GM12892 (cell line): ENCODE measurements around the gene PKDCC.

Experiments used
- POLR2A ChIP-seq: IDR thresholded peaks from 2 replicates; pipeline ENCODE4 v1.6.1; 2011; ENCODE audit warnings: low read depth, low read length, control low read depth
- POLR2AphosphoS5 ChIP-seq: IDR thresholded peaks from 2 replicates; pipeline ENCODE4 v1.6.1; 2011; ENCODE audit warnings: low read depth, low read length, control low read depth
- TAF1 ChIP-seq: IDR thresholded peaks from 2 replicates; pipeline ENCODE4 v1.6.1; 2011; ENCODE audit warnings: low read depth, mild to moderate bottlenecking, control low read depth, low read length, borderline replicate concordance

GRCh38 chr2:42043789-42044394 is 3.9 kb upstream of the PKDCC start:
- TF ChIP-seq POLR2AphosphoS5 (no peak), TAF1 (no peak), POLR2A (no peak)
